IPS-NIHi7 (cell line): ENCODE results near the gene C4orf54.

Experiments used
- DNase-seq: peaks from one replicate; pipeline ENCODE4 v3.0.0; 2012; ENCODE audit warnings: mixed read lengths; ENCODE audit errors: extremely low spot score

C4orf54 gene

GRCh38 chr4:99622341-99622740, 35.3 kb downstream of the C4orf54 start:
- DNase-seq, result no peak

- DNase-seq, result no peak
Observed at GRCh38 chr4:99617374-99617773, 40.3 kb downstream of the C4orf54 start.

GRCh38 chr4:99615170-99615820, 42.3 kb downstream of the C4orf54 start:
- DNase-seq, result no peak

- no peak for DNase-seq
Observed at GRCh38 chr4:99614491-99614890, 43.1 kb downstream of the C4orf54 start.

GRCh38 chr4:99612704-99613103, 44.9 kb downstream of the C4orf54 start:
- DNase-seq, result no peak

GRCh38 chr4:99612281-99612680, 45.3 kb downstream of the C4orf54 start:
- no peak for DNase-seq

GRCh38 chr4:99610605-99611175, 46.9 kb downstream of the C4orf54 start:
- no peak for DNase-seq

GRCh38 chr4:99608417-99608816, 49.2 kb downstream of the C4orf54 start:
- DNase-seq, result no peak
